ENCODE measurements around the gene BAZ2A. TPM values are rescaled to one million over a fixed set of nuclear protein-coding genes. Genes with fewer than 3 reads are reported as not detected.
"Not testable (repeated sequence)": the region's sequence is repeated elsewhere in the genome, so short reads cannot be mapped to it uniquely, and the experiment has no call there.

BAZ2A gene
- total RNA-seq, 1 donor from 2014 or later = 112 TPM

DNA sequence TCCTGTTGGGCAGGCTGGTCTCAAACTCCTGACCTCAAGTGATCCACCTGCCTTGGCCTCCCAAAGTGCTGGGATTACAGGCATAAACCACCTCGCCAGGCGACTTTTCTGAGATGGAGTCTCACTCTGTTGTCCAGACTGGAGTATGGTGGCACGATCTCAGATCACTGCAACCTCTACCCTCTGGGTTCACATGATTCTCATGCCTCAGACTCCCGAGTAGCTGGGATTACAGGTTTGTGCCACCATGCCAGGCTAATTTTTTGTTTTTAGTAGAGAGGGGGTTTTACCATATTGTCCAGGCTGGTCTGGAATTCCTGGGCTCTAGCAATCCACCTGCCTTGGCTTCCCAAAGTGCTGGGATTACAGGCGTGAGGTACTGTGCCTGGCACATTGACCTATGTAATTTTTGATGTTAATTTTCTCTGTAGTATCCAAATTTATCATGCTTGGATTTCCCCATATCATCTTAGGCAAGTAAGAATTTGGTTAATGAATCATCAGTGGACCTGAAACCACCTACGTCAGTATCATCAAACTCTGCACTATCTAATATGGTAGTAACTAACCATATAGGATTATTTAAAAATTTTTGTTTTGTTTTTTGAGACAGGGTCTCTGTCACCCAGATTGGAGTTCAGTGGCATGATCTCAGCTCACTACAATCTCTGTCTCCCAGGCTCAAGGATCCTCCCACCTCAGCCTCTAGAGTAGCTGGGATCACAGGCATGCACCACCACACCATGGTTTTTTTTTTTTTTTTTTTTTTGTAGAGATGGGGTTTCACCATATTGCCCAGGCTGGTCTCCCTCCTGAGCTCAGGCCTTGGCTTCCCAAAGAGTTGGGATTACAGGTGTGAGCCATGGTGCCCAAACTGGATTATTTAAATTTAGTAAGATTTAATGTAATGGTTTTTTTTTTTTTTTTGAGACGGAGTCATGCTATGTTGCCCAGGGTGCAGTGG lies 27.6 kb upstream of the BAZ2A start:
- no peaks in the 10 kb centered on the region for H3K9me3 ChIP-seq
- ATAC-seq = no peak
- H3K4me3 ChIP-seq = no peak overlapping the region
- no peak for DNase-seq
- peaks cover 15% of the 10 kb centered on the region for H3K36me3 ChIP-seq
- no peak overlapping the region for H3K27ac ChIP-seq
- H3K27me3 ChIP-seq (ENCODE audit: low read depth) = no peaks in the 10 kb centered on the region
- H3K4me1 ChIP-seq = no peaks in the 10 kb centered on the region
- TF ChIP-seq, protein P1, sequence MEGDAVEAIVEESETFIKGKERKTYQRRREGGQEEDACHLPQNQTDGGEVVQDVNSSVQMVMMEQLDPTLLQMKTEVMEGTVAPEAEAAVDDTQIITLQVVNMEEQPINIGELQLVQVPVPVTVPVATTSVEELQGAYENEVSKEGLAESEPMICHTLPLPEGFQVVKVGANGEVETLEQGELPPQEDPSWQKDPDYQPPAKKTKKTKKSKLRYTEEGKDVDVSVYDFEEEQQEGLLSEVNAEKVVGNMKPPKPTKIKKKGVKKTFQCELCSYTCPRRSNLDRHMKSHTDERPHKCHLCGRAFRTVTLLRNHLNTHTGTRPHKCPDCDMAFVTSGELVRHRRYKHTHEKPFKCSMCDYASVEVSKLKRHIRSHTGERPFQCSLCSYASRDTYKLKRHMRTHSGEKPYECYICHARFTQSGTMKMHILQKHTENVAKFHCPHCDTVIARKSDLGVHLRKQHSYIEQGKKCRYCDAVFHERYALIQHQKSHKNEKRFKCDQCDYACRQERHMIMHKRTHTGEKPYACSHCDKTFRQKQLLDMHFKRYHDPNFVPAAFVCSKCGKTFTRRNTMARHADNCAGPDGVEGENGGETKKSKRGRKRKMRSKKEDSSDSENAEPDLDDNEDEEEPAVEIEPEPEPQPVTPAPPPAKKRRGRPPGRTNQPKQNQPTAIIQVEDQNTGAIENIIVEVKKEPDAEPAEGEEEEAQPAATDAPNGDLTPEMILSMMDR (IDR thresholded peaks at IDR 0.05) = no peak
- intact Hi-C loops (cut with DNase I) = no loop called here

DNA sequence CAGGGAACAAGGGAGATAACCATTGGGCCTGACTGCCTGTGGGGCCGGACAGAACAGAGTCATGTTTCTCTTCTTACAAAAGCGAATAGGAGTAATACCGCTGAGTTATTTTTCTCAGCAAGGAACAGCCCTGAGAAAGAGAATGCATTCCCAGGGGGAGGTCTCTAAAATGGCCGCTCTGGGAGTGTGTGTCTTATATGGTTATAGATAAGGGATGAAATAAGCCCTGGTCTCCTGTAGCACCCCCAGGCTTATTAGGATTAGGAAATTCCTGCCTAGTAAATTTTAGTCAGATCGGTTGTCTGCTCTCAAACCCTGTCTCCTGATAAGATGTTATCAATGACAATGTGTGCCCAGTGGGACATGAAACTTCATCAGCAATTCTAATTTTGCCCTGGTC lies 23.7 kb upstream of the BAZ2A start:
- intact Hi-C loops (cut with DNase I); H3K4me3 ChIP-seq; ATAC-seq; H3K9me3 ChIP-seq; H3K36me3 ChIP-seq; H3K4me1 ChIP-seq; H3K27me3 ChIP-seq (ENCODE audit: low read depth); H3K27ac ChIP-seq; DNase-seq: not testable (repeated sequence)

DNA sequence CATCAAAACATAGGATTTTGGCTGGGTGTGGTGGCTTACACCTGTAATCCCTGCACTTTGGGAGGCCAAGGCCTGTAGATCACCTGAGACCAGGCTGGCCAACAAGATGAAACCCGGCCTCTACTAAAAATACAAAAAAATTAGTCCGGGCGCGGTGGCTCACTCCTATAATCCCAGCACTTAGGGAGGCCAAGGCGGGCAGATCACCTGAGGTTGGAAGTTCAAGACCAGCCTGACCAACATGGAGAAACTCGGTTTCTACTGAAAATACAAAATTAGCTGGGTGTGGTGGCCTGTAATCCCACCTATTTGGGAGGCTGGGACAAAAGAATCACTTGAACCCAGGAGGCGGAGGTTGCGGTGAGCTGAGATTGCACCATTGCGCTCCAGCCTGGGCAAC lies 17.9 kb upstream of the BAZ2A start:
- H3K9me3 ChIP-seq; H3K27me3 ChIP-seq (ENCODE audit: low read depth); intact Hi-C loops (cut with DNase I); H3K27ac ChIP-seq; H3K4me3 ChIP-seq; DNase-seq; ATAC-seq: not testable (repeated sequence)
- peaks cover 16% of the 10 kb centered on the region for H3K36me3 ChIP-seq
- peaks cover 25% of the 10 kb centered on the region for H3K4me1 ChIP-seq

DNA sequence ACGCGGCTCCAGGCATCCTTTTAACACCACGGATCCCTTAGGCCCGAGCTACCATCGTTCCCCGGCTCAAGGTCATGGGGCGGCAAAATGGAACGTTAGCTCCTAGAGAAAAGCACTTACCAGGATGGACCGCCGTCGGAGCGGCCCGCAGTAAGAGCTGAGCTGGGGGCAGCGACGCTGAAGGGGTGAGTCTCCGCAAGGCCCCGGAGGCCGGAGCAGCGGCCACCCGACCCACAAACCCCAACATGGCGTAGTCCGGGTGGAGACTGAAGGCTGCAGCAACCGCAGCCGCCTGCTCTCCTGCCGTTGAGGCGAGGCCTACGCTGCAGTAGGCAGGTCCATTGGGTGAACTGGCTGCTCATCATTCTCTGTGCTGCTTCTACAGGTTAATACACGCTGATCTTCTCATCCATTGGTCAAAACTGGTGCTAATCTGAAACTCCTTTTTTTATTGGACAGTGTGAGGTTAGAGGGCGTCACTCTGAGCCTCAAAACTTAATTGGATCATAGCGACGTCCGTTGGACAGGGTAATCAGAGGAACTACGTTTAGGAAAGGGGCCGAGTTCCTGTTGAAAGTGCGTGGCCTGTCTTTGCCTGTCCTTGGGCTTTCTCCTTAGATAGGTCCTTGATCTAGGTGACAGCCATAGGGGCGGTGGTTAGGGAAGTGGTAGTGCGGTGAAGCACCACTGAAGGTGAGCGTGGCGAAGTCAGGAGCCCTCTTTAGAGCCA lies 15.8 kb upstream of the BAZ2A start, which contains the start of gene ATP5F1B:
Gene ATP5F1B (minus strand): TSS at position 268 of the 730 bp plus-strand sequence. CDS start 21 bp downstream, at position 247.
- intact Hi-C loops (cut with DNase I) = no loop called here
- no peaks in the 10 kb centered on the region for H3K9me3 ChIP-seq
- H3K27me3 ChIP-seq (ENCODE audit: low read depth) = no peaks in the 10 kb centered on the region
- peak within 1 kb of the TSS; percentile 83 for H3K4me3 ChIP-seq
- peaks cover 26% of the 10 kb centered on the region for H3K4me1 ChIP-seq
- peak; percentile 99 for ATAC-seq
- peak; percentile 98 for DNase-seq
- peaks cover 37% of the 10 kb centered on the region for H3K36me3 ChIP-seq
- TF ChIP-seq, protein P1 (IDR thresholded peaks at IDR 0.05) = peak; percentile 8
- peak within 1 kb of the TSS; percentile 92 for H3K27ac ChIP-seq

DNA sequence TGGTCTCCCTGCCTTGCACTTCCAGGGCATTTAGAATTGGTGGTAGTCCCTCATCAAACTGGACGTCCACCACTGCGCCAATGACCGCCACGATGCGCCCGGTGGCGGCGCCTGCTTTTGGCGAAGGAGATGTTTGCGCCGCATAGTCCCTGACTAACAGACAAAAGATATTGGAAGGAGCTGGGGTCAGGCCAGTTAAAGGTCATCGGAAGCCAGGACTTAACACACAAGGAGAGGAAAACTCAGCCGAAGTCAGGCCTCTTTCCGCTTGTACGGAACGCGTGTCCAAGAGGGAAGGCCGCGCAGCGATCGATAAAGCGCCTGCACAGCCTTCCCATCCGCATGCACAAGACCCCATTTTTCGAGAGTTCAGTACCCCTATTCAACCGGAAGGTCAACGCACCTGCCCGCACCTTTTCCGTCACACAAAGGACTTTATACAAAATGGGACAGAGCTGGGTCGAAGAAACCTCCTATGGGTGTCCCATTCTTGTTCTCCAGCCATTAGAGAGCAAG lies 15.1 kb upstream of the BAZ2A start:
- Histone ChIP-seq H3K4me3 (peak overlapping the region; percentile 83), H3K27me3 (ENCODE audit: low read depth) (no peaks in the 10 kb centered on the region), H3K9me3 (no peaks in the 10 kb centered on the region), H3K36me3 (peaks cover 43% of the 10 kb centered on the region), H3K4me1 (peaks cover 26% of the 10 kb centered on the region), H3K27ac (peak overlapping the region; percentile 92)
- DNase-seq (no peak), ATAC-seq (peak; percentile 2 to 28)
- TF ChIP-seq, protein P1 (IDR thresholded peaks at IDR 0.05) = no peak
- intact Hi-C loops (cut with DNase I) = no loop called here

DNA sequence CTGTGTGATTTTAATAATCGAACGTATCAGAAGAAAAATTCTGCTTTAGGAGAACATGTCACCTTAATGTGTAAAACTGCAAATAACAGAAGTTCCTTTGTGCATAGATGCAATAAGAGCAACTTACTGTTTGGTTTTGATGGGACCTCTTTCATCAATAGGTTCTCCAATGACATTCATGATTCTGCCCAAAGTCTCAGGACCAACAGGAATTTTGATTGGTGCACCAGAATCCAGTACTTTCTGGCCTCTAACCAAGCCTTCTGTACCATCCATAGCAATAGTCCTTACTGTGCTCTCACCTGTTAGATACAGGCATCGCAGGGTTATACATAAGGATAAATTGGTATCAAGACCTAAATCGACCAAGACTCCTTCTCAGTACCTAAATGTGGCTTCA lies 14.5 kb upstream of the BAZ2A start:
- TF ChIP-seq, protein P1 (IDR thresholded peaks at IDR 0.05) = no peak
- DNase-seq = no peak
- ATAC-seq = no peak
- intact Hi-C loops (cut with DNase I) = no loop called here
- H3K27ac ChIP-seq = peak overlapping the region; percentile 92
- H3K9me3 ChIP-seq = no peaks in the 10 kb centered on the region
- H3K36me3 ChIP-seq = peaks cover 49% of the 10 kb centered on the region
- H3K4me1 ChIP-seq = peaks cover 26% of the 10 kb centered on the region
- no peaks in the 10 kb centered on the region for H3K27me3 ChIP-seq (ENCODE audit: low read depth)
- H3K4me3 ChIP-seq = peak overlapping the region; percentile 83

Measured in lower lobe of right lung (tissue), 2 donors.